ENCODE measurements around the gene ST3GAL6. TPM values are rescaled to one million over a fixed set of nuclear protein-coding genes. Genes with fewer than 3 reads are reported as not detected.

The ST3GAL6 gene
- total and polyA plus RNA-seq, 10 of the 15 experiments (the other 5 are each of a cell fraction or from before 2014, with no cell fraction given), result 19.5 to 41.2 (median 37.4) TPM

- TF ChIP-seq SMAD1 (IDR thresholded peaks at IDR 0.05; ENCODE audit: low read depth, partially characterized antibody), result no peak
- peak; percentile 14 for TF ChIP-seq USF1 (IDR thresholded peaks at IDR 0.05; ENCODE audit: borderline replicate concordance, extremely low read length, insufficient read depth, low read depth, low read length)
- TF ChIP-seq RAD51 (IDR thresholded peaks at IDR 0.05), result peak; percentile 89
- no peak for TF ChIP-seq CEBPB (IDR thresholded peaks at IDR 0.05; ENCODE audit: borderline replicate concordance in 1 of 2, low read depth in 2 of 2, low read length in 2 of 2)
Observed at GRCh38 chr3:98730338-98730737, 32.8 kb upstream of the ST3GAL6 start (continued).

- ATAC-seq (no peak), DNase-seq (ENCODE audit: low read depth, low spot score) (no peak), FAIRE-seq (no peak)
- Histone ChIP-seq H3K79me2 (ENCODE audit: control insufficient read depth, insufficient read depth, low read length) (peaks cover 33% of the 10 kb centered on the region), H3K36me3 (ENCODE audit: control insufficient read depth in 2 of 2, insufficient read depth in 2 of 2, low read length in 1 of 2) (no peaks in the 10 kb centered on the region), H3K4me1 (ENCODE audit: control insufficient read depth, insufficient read depth, low read length) (no peaks in the 10 kb centered on the region), H3K27me3 (replicated peaks in 1 of 2; ENCODE audit: control insufficient read depth in 2 of 2, insufficient read depth in 2 of 2, low read length in 1 of 2) (no peaks in the 10 kb centered on the region), H2AFZ (ENCODE audit: control insufficient read depth, low read depth, low read length) (peak overlapping the region; percentile 50), H3K9ac (ENCODE audit: control insufficient read depth, insufficient read depth, low read length) (no peak overlapping the region), H3K9me3 (replicated peaks; ENCODE audit: control insufficient read depth, insufficient read depth, low read length) (no peaks in the 10 kb centered on the region), H3K4me3 (peak overlapping the region; percentile 80; the same call in 1 of the 2 replicates), H4K20me1 (ENCODE audit: control insufficient read depth, insufficient read depth) (no peaks in the 10 kb centered on the region), H3K27ac (ENCODE audit: control insufficient read depth, insufficient read depth) (peak overlapping the region; percentile 56), H3K4me2 (ENCODE audit: control insufficient read depth, insufficient read depth) (peak overlapping the region; percentile 50; the same call in 1 of the 2 replicates)
- in situ Hi-C loops (cut with MboI), result no loop called here
- TF ChIP-seq ZBTB33 (IDR thresholded peaks at IDR 0.05) (peak; percentile 64; the same call in 1 of the 2 replicates), MLLT1 (IDR thresholded peaks at IDR 0.05) (peak; percentile 93), DPF2 (IDR thresholded peaks at IDR 0.05) (no peak)
- WGBS (ENCODE audit: insufficient coverage, insufficient replicate concordance, low lambda C conversion rate, missing lambda C conversion rate), result 87% methylated on average over 19 of the region's 19 CpGs
- ChIA-PET CTCF (interaction anchor here (0.7 to 4.5 kb wide), 16 partner anchors 8 to 140 kb away, joined by 3 to 42 read pairs (median 4); no protein-coding TSS in a partner anchor), SMC1A (ENCODE audit: uncharacterized antibody, unreplicated experiment) (interaction anchor here (0.7 to 6.2 kb wide), 27 partner anchors 9 to 169 kb away, joined by 3 to 44 read pairs (median 5); partner anchors contain the start of gene ST3GAL6), RAD21 (ENCODE audit: unreplicated experiment) (interaction anchor here (1.0 to 7.4 kb wide), 20 partner anchors 10 to 129 kb away, joined by 3 to 48 read pairs (median 5); no protein-coding TSS in a partner anchor), POLR2A (interaction anchor here (0.7 to 5.3 kb wide), 11 partner anchors 9 to 176 kb away, joined by 3 to 43 read pairs (median 6); partner anchors contain the start of gene ST3GAL6)
- no TSS peak for BruUV-seq (replicated peaks)
- intact Hi-C loops (cut with micrococcal nuclease; ENCODE audit: unreplicated experiment), result loop anchor here (1.0 to 5.0 kb wide), 3 partner anchors 41 to 199 kb away; partner anchors contain the start of gene GPR15
Observed at GRCh38 chr3:98730886-98731537, 32.1 kb upstream of the ST3GAL6 start.
